Small intestine (tissue), 16 donors: Measurements from ENCODE around the gene SNX8. TPM values are rescaled to one million over a fixed set of nuclear protein-coding genes. Genes with fewer than 3 reads are reported as not detected.

ENCODE experiments used
- DNase-seq, 2 donors: peaks; one replicate each; pipeline versions ENCODE4 v3.0.0 to v3.0.0-alpha.2; 2013
- FAIRE-seq: peaks from 2 replicates; lab custom pipeline; 2012; peaks lifted over from hg19 to GRCh38; lab: Jason Lieb, UNC
- H3K27ac ChIP-seq, 3 donors: one replicate each; pipeline ENCODE4 v1.5.1; 2013; ENCODE audit warnings: low read length in 2 of 3, mild to moderate bottlenecking in 2 of 3, control low read depth in 1 of 3, inconsistent platforms in 1 of 3, low read depth in 1 of 3, moderate library complexity in 1 of 3
- H3K27me3 ChIP-seq, 3 donors: one replicate each; pipeline ENCODE4 v1.6.1; 2013; ENCODE audit warnings: low read length in 3 of 3, inconsistent platforms in 1 of 3; ENCODE audit not compliant: control insufficient read depth in 3 of 3, insufficient read depth in 3 of 3
- H3K36me3 ChIP-seq, 3 donors: one replicate each; pipeline ENCODE4 v1.6.1; 2013; ENCODE audit warnings: low read length in 3 of 3, inconsistent platforms in 1 of 3, low read depth in 1 of 3, mild to moderate bottlenecking in 1 of 3, moderate library complexity in 1 of 3; ENCODE audit not compliant: control insufficient read depth in 3 of 3, insufficient read depth in 2 of 3
- H3K4me1 ChIP-seq, 3 donors: one replicate each; pipeline ENCODE4 v1.6.1; 2013; ENCODE audit warnings: low read length in 2 of 3, inconsistent platforms in 1 of 3, low read depth in 1 of 3, mild to moderate bottlenecking in 1 of 3, moderate library complexity in 1 of 3; ENCODE audit not compliant: control insufficient read depth in 3 of 3, insufficient read depth in 2 of 3
- H3K4me3 ChIP-seq, 3 donors: one replicate each; pipeline ENCODE4 v1.5.1; 2013; ENCODE audit warnings: low read length in 3 of 3, control low read depth in 1 of 3, inconsistent platforms in 1 of 3, low read depth in 1 of 3, mild to moderate bottlenecking in 1 of 3, moderate library complexity in 1 of 3
- H3K9me3 ChIP-seq, 2 donors: one replicate each; pipeline ENCODE4 v1.6.1; 2013; ENCODE audit warnings: low read depth in 1 of 2, low read length in 1 of 2; ENCODE audit not compliant: control insufficient read depth in 2 of 2, insufficient read depth in 1 of 2
- WGBS, 3 donors: extraction: QIAGEN DNeasy Blood & Tissue Kit; methylation state at CpG; one replicate each; pipeline ENCODE4 v1.1.7; 2013; 5-methylcytosine and 5-hydroxymethylcytosine counted together
- long read RNA-seq, 10 donors: transcript quantifications; one replicate each; lab custom pipeline, GENCODE V29; 2026
- polyA plus RNA-seq, 4 donors: library from polyadenylated mRNA; stranded (reverse) in 3 of 4; unstranded in 1 of 4; fragments of 200-250 nt in 3 of 4; fragments of 120-200 nt in 1 of 4; gene quantifications; one replicate each; pipeline versions ENCODE4 v1.2.1 to v1.2.3, GENCODE V29; 2013
- donor health status: healthy with polysubstance abuse.
- donor health status: control.
- donor health status: control.
- donor health status: Bipolar disorder and iron deficiency.
- donor health status: healthy.

Gene SNX8
- 10 to 100 TPM; 17.5 to 39.7 (median 19.2) TPM for polyA plus RNA-seq
- long read RNA-seq, donor 1, full-length matches to known transcripts = 10 of 41 reads
- long read RNA-seq, donor 1, partial matches to known transcripts = 16 of 41 reads
- long read RNA-seq, donor 1, other reads (novel, unspliced or antisense) = 15 of 41 reads
- long read RNA-seq, donor 2, full-length matches to known transcripts = 1 of 1 reads
- long read RNA-seq, donor 2, partial matches to known transcripts = 0 of 1 reads
- long read RNA-seq, donor 2, other reads (novel, unspliced or antisense) = 0 of 1 reads
- long read RNA-seq, donor 3, full-length matches to known transcripts = 1 of 21 reads
- long read RNA-seq, donor 3, partial matches to known transcripts = 20 of 21 reads
- long read RNA-seq, donor 3, other reads (novel, unspliced or antisense) = 0 of 21 reads
- long read RNA-seq, donor 4 = 0 reads
- long read RNA-seq, donor 5 = 0 reads
- long read RNA-seq, donor 6, full-length matches to known transcripts = 7 of 7 reads
- long read RNA-seq, donor 6, partial matches to known transcripts = 0 of 7 reads
- long read RNA-seq, donor 6, other reads (novel, unspliced or antisense) = 0 of 7 reads
- long read RNA-seq, donor 7, full-length matches to known transcripts = 6 of 57 reads
- long read RNA-seq, donor 7, partial matches to known transcripts = 38 of 57 reads
- long read RNA-seq, donor 7, other reads (novel, unspliced or antisense) = 13 of 57 reads
- long read RNA-seq, donor 8, full-length matches to known transcripts = 2 of 2 reads
- long read RNA-seq, donor 8, partial matches to known transcripts = 0 of 2 reads
- long read RNA-seq, donor 8, other reads (novel, unspliced or antisense) = 0 of 2 reads
- long read RNA-seq, donor 9, full-length matches to known transcripts = 3 of 3 reads
- long read RNA-seq, donor 9, partial matches to known transcripts = 0 of 3 reads
- long read RNA-seq, donor 9, other reads (novel, unspliced or antisense) = 0 of 3 reads
- long read RNA-seq, donor 10, full-length matches to known transcripts = 3 of 28 reads
- long read RNA-seq, donor 10, partial matches to known transcripts = 17 of 28 reads
- long read RNA-seq, donor 10, other reads (novel, unspliced or antisense) = 8 of 28 reads

- Histone ChIP-seq H3K4me1 (no peaks in the 10 kb centered on the region), H3K4me3 (peak within 1 kb of the TSS; percentile 73 to 87 (median 80)), H3K36me3 (peaks cover 0 to 11% (median 0%) of the 10 kb centered on the region in 3 donors), H3K27ac (peak within 1 kb of the TSS; percentile 82 to 88 (median 87)), H3K9me3 (no peaks in the 10 kb centered on the region), H3K27me3 (no peaks in the 10 kb centered on the region)
- DNase-seq (peak; percentile 97 to 98), FAIRE-seq (no peak)
- 1 to 2% (median 1%) methylated on average over 29 to 78 of the region's 78 CpGs for WGBS, 3 donors
Observed at GRCh38 chr7:2314209-2314955, at the start of gene SNX8. Gene SNX8, minus strand, starts transcription at chr7:2314441. Its CDS starts 20 bp downstream, at chr7:2314421.

GRCh38 chr7:2362385-2363088 is 48.3 kb upstream of the SNX8 start:
- H3K36me3 ChIP-seq = peaks cover 22 to 83% (median 35%) of the 10 kb centered on the region in 3 donors
- no peak overlapping the region for H3K4me3 ChIP-seq
- 92% methylated on average over 27 of the region's 27 CpGs for WGBS, 3 donors
- peaks cover 0 to under 1% (median 0%) of the 10 kb centered on the region in 3 donors for H3K4me1 ChIP-seq
- DNase-seq (no peak), FAIRE-seq (no peak)
- H3K27ac ChIP-seq = no peak overlapping the region
- H3K9me3 ChIP-seq = no peaks in the 10 kb centered on the region
- no peaks in the 10 kb centered on the region for H3K27me3 ChIP-seq

GRCh38 chr7:2360796-2361195 is 46.6 kb upstream of the SNX8 start:
- no peak overlapping the region for H3K27ac ChIP-seq
- H3K4me3 ChIP-seq = no peak overlapping the region
- no peaks in the 10 kb centered on the region for H3K9me3 ChIP-seq
- H3K27me3 ChIP-seq = no peaks in the 10 kb centered on the region
- H3K36me3 ChIP-seq = peaks cover 16 to 80% (median 20%) of the 10 kb centered on the region in 3 donors
- peaks cover 0 to 8% (median 5%) of the 10 kb centered on the region in 3 donors for H3K4me1 ChIP-seq
- DNase-seq (no peak), FAIRE-seq (no peak)
- 82 to 88% (median 83%) methylated on average over 6 of the region's 6 CpGs for WGBS, 3 donors

- no peak for DNase-seq
- H3K27me3 ChIP-seq = no peaks in the 10 kb centered on the region
- H3K4me1 ChIP-seq = peaks cover 0 to 8% (median 5%) of the 10 kb centered on the region in 3 donors
- no peak overlapping the region for H3K27ac ChIP-seq
- H3K4me3 ChIP-seq = no peak overlapping the region
- peaks cover 11 to 69% (median 15%) of the 10 kb centered on the region in 3 donors for H3K36me3 ChIP-seq
- H3K9me3 ChIP-seq = no peaks in the 10 kb centered on the region
- WGBS, 3 donors = 88 to 91% (median 91%) methylated on average over 11 of the region's 11 CpGs
- FAIRE-seq = no peak
Observed at GRCh38 chr7:2359610-2360009, 45.4 kb upstream of the SNX8 start.

GRCh38 chr7:2358968-2359527 is 44.8 kb upstream of the SNX8 start:
- Histone ChIP-seq H3K4me3 (no peak overlapping the region), H3K9me3 (no peaks in the 10 kb centered on the region), H3K27me3 (no peaks in the 10 kb centered on the region), H3K36me3 (peaks cover 11 to 67% (median 15%) of the 10 kb centered on the region in 3 donors), H3K27ac (no peak overlapping the region), H3K4me1 (peaks cover 0 to 8% (median 5%) of the 10 kb centered on the region in 3 donors)
- no peak for DNase-seq
- FAIRE-seq = no peak
- WGBS, 3 donors = 56 to 74% (median 67%) methylated on average over 8 of the region's 8 CpGs

- H3K4me3 ChIP-seq = no peak overlapping the region
- H3K27me3 ChIP-seq = no peaks in the 10 kb centered on the region
- 71 to 79% (median 76%) methylated on average over 6 of the region's 6 CpGs for WGBS, 3 donors
- DNase-seq (no peak), FAIRE-seq (no peak)
- H3K27ac ChIP-seq = no peak overlapping the region
- H3K36me3 ChIP-seq = peaks cover 3 to 56% (median 5%) of the 10 kb centered on the region in 3 donors
- H3K4me1 ChIP-seq = peaks cover 0 to 13% (median 5%) of the 10 kb centered on the region in 3 donors
- H3K9me3 ChIP-seq = no peaks in the 10 kb centered on the region
Observed at GRCh38 chr7:2357571-2357970, 43.3 kb upstream of the SNX8 start.

GRCh38 chr7:2357165-2357564 is 42.9 kb upstream of the SNX8 start:
- WGBS, 3 donors = 76 to 77% (median 77%) methylated on average over 8 of the region's 8 CpGs
- no peak for DNase-seq
- FAIRE-seq = no peak
- Histone ChIP-seq H3K9me3 (no peaks in the 10 kb centered on the region), H3K27ac (no peak overlapping the region), H3K4me1 (peaks cover 0 to 13% (median 5%) of the 10 kb centered on the region in 3 donors), H3K27me3 (no peaks in the 10 kb centered on the region), H3K4me3 (no peak overlapping the region), H3K36me3 (peaks cover 0 to 52% (median 2%) of the 10 kb centered on the region in 3 donors)
